ENCODE results near the gene WDFY1. TPM values are rescaled to one million over a fixed set of nuclear protein-coding genes. Genes with fewer than 3 reads are reported as not detected.

WDFY1 gene, protein sequence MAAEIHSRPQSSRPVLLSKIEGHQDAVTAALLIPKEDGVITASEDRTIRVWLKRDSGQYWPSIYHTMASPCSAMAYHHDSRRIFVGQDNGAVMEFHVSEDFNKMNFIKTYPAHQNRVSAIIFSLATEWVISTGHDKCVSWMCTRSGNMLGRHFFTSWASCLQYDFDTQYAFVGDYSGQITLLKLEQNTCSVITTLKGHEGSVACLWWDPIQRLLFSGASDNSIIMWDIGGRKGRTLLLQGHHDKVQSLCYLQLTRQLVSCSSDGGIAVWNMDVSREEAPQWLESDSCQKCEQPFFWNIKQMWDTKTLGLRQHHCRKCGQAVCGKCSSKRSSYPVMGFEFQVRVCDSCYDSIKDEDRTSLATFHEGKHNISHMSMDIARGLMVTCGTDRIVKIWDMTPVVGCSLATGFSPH
- total RNA-seq (10 to 100 TPM; 41.1 to 41.5 TPM), total RNA-seq (26.1 to 112 (median 55.7) reads per million in 172 experiments)
- polyA plus RNA-seq (2013, experiment 1 of 2): 31.0 TPM
- 35.9 TPM for polyA plus RNA-seq (2013, experiment 2 of 2)

- H3K4me3 Mint-ChIP-seq: peak within 1 kb of the TSS; percentile 96
- CTCF ChIA-PET: interaction anchor here (1.1 to 1.6 kb wide), 3 partner anchors 10 to 25 kb away, joined by 3 to 5 read pairs (median 4); partner anchors contain the start of gene MRPL44
Observed at GRCh38 chr2:223944703-223945531, at the start of gene WDFY1. Gene WDFY1 (minus strand): TSS chr2:223945335. CDS start chr2:223945284, 51 bp downstream.

DNA sequence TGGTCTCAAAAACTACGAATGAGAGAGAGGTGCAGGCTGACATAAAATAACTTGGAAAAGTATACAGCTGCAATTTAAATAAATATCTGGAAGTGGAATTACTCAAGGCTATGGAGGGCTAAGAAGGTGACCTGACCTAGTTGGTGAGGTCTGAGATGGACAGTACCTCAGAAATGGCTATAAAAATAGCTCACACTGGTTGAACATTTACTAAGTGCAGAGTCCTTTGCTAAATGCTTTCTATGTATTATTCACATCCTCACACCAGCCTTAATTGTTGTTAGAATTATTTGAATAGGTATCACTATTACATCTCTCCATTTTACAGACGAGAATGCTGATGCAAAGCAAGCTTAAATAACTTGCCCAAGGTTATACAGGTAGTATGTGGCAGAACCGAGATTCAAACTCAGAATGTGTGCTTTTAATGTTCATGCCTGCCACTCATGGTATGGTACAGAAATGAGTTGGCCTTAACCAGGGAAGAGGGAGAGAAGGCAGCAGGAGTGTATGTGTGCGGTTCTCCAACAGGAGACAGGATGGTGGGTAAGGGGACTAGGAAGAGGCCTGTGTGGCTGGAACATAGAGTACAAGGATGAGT lies 49.5 kb upstream of the WDFY1 start:
- H3K4me3 ChIP-seq (ENCODE audit: low read length): no peak overlapping the region
- POLR2A ChIA-PET: interaction anchor here (0.9 to 1.3 kb wide), 2 partner anchors 24 to 289 kb away, joined by 4 to 6 read pairs; no protein-coding TSS in a partner anchor
- H3K9me3 ChIP-seq (ENCODE audit: control insufficient read depth in 1 of 2, insufficient read depth in 1 of 2, low read length in 2 of 2): no peaks in the 10 kb centered on the region
- no peak for ATAC-seq (ENCODE audit: poor library complexity)
- H3K36me3 ChIP-seq (ENCODE audit: insufficient read depth, low read length): no peaks in the 10 kb centered on the region
- Mint-ChIP-seq H3K27ac (no peak overlapping the region), H3K36me3 (ENCODE audit: low read depth) (no peaks in the 10 kb centered on the region), H3K27me3 (no peaks in the 10 kb centered on the region), H3K4me3 (no peak overlapping the region), H3K4me1 (ENCODE audit: low read depth) (no peaks in the 10 kb centered on the region), H3K9me3 (no peaks in the 10 kb centered on the region)
- intact Hi-C loops (cut with DNase I, micrococcal nuclease): loop anchor here (1.0 to 10.0 kb wide), 3 partner anchors 48 to 660 kb away; no protein-coding TSS in a partner anchor
- H3K27ac ChIP-seq (ENCODE audit: low read depth in 1 of 2, low read length in 2 of 2): no peak overlapping the region
- H3K27me3 ChIP-seq (ENCODE audit: control insufficient read depth in 1 of 2, insufficient read depth in 2 of 2, low read length in 2 of 2): no peaks in the 10 kb centered on the region
- TF ChIP-seq, protein P1, sequence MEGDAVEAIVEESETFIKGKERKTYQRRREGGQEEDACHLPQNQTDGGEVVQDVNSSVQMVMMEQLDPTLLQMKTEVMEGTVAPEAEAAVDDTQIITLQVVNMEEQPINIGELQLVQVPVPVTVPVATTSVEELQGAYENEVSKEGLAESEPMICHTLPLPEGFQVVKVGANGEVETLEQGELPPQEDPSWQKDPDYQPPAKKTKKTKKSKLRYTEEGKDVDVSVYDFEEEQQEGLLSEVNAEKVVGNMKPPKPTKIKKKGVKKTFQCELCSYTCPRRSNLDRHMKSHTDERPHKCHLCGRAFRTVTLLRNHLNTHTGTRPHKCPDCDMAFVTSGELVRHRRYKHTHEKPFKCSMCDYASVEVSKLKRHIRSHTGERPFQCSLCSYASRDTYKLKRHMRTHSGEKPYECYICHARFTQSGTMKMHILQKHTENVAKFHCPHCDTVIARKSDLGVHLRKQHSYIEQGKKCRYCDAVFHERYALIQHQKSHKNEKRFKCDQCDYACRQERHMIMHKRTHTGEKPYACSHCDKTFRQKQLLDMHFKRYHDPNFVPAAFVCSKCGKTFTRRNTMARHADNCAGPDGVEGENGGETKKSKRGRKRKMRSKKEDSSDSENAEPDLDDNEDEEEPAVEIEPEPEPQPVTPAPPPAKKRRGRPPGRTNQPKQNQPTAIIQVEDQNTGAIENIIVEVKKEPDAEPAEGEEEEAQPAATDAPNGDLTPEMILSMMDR (IDR thresholded peaks at IDR 0.05): no peak
- no peak for DNase-seq
- no peaks in the 10 kb centered on the region for H3K4me1 ChIP-seq (ENCODE audit: insufficient read depth, low read length)
- CTCF ChIA-PET: interaction anchor here (1.0 to 3.4 kb wide), 3 partner anchors 11 to 290 kb away, joined by 5 to 18 read pairs (median 17); no protein-coding TSS in a partner anchor

More at GRCh38 chr2:223944703-223945531, at the start of gene WDFY1:
- Mint-ChIP-seq H3K27me3 (no peaks in the 10 kb centered on the region), H3K36me3 (ENCODE audit: low read depth) (peaks cover 12% of the 10 kb centered on the region), H3K9me3 (no peaks in the 10 kb centered on the region), H3K4me1 (ENCODE audit: low read depth) (peaks cover 53% of the 10 kb centered on the region), H3K27ac (peak within 1 kb of the TSS; percentile 80)
- POLR2A ChIA-PET: interaction anchor here (0.7 to 2.2 kb wide), 6 partner anchors 11 to 25 kb away, joined by 3 to 41 read pairs (median 5); partner anchors contain the start of gene MRPL44
- Histone ChIP-seq H3K4me3 (ENCODE audit: low read length) (peak within 1 kb of the TSS; percentile 93), H3K9me3 (ENCODE audit: control insufficient read depth in 1 of 2, insufficient read depth in 1 of 2, low read length in 2 of 2) (no peaks in the 10 kb centered on the region), H3K27ac (ENCODE audit: low read depth in 1 of 2, low read length in 2 of 2) (peak within 1 kb of the TSS in 1 of 2 donors; percentile 46), H3K27me3 (ENCODE audit: control insufficient read depth in 1 of 2, insufficient read depth in 2 of 2, low read length in 2 of 2) (no peaks in the 10 kb centered on the region), H3K4me1 (ENCODE audit: insufficient read depth, low read length) (peaks cover 50% of the 10 kb centered on the region), H3K36me3 (ENCODE audit: insufficient read depth, low read length) (no peaks in the 10 kb centered on the region)
- TF ChIP-seq, protein P1 (IDR thresholded peaks at IDR 0.05): no peak
- intact Hi-C loops (cut with DNase I, micrococcal nuclease): loop anchor here (2.0 kb wide), 2 partner anchors 14 to 16 kb away; no protein-coding TSS in a partner anchor
- ATAC-seq (ENCODE audit: poor library complexity) (peak; percentile 91), DNase-seq (peak; percentile 48 to 89 (median 75))

Data from CD4-positive, alpha-beta T cell (primary cell).